ENCODE results near the gene RILP. TPM values are rescaled to one million over a fixed set of nuclear protein-coding genes. Genes with fewer than 3 reads are reported as not detected.

Gene RILP
- total RNA-seq, 4 donors from 2014 or later: 11.9 to 26.0 (median 20.1) TPM

DNA sequence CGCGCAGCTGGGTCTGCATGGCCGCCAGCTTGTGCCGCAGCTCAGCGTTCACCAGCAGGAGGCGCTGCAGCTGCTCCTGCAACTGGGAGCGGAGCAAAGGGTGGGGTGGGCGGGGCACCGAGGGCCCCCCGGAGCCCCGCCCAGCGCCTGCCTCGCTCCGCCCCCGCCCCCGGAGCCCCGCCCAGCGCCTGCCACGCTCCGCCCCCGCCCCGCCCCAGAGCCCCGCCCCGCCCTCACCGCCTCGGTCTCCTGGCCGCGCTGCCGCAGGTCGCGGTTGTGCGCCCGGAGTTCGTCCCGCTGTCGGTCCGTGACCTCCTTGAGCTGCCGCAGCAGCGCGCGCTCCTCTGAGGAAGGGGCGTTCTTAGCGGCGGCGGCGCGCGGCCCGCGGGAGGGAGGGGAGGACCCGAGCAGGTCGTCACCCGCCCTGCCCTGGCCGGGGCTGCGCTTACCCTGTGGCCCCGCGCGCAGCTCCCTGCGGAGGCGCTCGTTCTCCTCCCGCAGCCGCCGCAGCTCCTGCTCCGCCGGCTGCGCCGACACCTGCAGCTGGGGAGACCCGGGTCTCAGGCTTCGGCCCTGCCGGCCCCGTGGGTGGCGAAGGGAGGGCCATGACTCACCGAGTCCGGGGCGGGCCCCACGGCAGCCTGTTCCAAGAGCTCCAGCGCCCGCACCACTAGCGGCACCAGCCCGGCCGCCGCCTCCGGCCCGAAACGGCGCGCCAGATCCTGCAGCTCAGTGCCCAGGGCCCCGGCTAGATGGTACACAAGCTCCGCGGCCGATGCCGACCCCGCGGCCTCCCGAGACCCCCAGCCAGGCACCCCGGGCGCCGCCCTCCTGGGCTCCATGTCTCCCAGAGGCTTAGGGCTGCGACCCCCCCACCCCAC, 463 bp downstream of the RILP start:
- Histone ChIP-seq H3K4me3 (peak overlapping the region; percentile 77), H3K9me3 (no peaks in the 10 kb centered on the region), H3K27ac (peak overlapping the region; percentile 99), H3K4me1 (peaks cover 46% of the 10 kb centered on the region), H3K36me3 (peaks cover 39% of the 10 kb centered on the region), H3K27me3 (no peaks in the 10 kb centered on the region)
- 0% methylated on average over 12 of the region's 100 CpGs for WGBS
- TF ChIP-seq POLR2AphosphoS5 (IDR thresholded peaks at IDR 0.05): peak in 2 of 3 donors; percentile 63 to 82
- TF ChIP-seq, protein P1, sequence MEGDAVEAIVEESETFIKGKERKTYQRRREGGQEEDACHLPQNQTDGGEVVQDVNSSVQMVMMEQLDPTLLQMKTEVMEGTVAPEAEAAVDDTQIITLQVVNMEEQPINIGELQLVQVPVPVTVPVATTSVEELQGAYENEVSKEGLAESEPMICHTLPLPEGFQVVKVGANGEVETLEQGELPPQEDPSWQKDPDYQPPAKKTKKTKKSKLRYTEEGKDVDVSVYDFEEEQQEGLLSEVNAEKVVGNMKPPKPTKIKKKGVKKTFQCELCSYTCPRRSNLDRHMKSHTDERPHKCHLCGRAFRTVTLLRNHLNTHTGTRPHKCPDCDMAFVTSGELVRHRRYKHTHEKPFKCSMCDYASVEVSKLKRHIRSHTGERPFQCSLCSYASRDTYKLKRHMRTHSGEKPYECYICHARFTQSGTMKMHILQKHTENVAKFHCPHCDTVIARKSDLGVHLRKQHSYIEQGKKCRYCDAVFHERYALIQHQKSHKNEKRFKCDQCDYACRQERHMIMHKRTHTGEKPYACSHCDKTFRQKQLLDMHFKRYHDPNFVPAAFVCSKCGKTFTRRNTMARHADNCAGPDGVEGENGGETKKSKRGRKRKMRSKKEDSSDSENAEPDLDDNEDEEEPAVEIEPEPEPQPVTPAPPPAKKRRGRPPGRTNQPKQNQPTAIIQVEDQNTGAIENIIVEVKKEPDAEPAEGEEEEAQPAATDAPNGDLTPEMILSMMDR (IDR thresholded peaks at IDR 0.05): peak in 1 of 2 donors; percentile 100
- TF ChIP-seq POLR2A (IDR thresholded peaks at IDR 0.05): peak; percentile 18 to 60
- no peak for TF ChIP-seq EP300 (IDR thresholded peaks at IDR 0.05)
- DNase-seq (ENCODE audit: low spot score in 2 of 2): peak; percentile 95 to 96

GRCh38 chr17:1648173-1648962, 1.3 kb downstream of the RILP start:
- Histone ChIP-seq H3K36me3 (peaks cover 30% of the 10 kb centered on the region), H3K4me3 (peak overlapping the region; percentile 77), H3K27me3 (no peaks in the 10 kb centered on the region), H3K27ac (peak overlapping the region; percentile 99), H3K9me3 (no peaks in the 10 kb centered on the region), H3K4me1 (peaks cover 55% of the 10 kb centered on the region)
- 5% methylated on average over 28 of the region's 54 CpGs for WGBS
- DNase-seq (ENCODE audit: low spot score in 2 of 2): peak in 1 of 2 donors; percentile 95
- peak in 1 of 3 donors; percentile 44 for TF ChIP-seq POLR2AphosphoS5 (IDR thresholded peaks at IDR 0.05)
- no peak for TF ChIP-seq EP300 (IDR thresholded peaks at IDR 0.05)
- TF ChIP-seq POLR2A (IDR thresholded peaks at IDR 0.05): no peak
- TF ChIP-seq, protein P1 (IDR thresholded peaks at IDR 0.05): peak in 1 of 2 donors; percentile 80

DNA sequence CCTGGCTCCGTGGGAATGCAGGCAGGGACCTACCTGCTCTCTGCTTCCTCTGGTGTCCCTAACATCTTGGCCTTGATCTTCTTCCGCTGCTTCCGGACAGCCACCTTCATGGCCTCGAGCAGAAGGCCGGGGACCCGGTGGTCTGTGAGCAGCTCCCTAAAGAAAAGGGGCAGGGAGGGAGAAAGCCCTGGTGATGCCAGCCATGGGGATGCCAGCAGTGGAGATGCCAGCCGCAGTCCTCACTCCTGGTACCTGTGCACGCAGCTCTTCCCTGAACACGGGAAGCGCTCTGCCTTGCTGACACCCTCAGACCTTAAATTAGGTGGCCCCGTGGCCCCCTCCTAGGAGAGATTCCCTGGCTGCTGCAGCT, 1.9 kb downstream of the RILP start:
- peak overlapping the region; percentile 77 for H3K4me3 ChIP-seq
- WGBS: 65% methylated on average over 6 of the region's 11 CpGs
- H3K27ac ChIP-seq: no peak overlapping the region
- no peaks in the 10 kb centered on the region for H3K9me3 ChIP-seq
- TF ChIP-seq POLR2AphosphoS5 (IDR thresholded peaks at IDR 0.05): no peak
- no peak for TF ChIP-seq POLR2A (IDR thresholded peaks at IDR 0.05)
- TF ChIP-seq EP300 (IDR thresholded peaks at IDR 0.05): no peak
- TF ChIP-seq, protein P1 (IDR thresholded peaks at IDR 0.05): no peak
- no peak for DNase-seq (ENCODE audit: low spot score in 2 of 2)
- peaks cover 24% of the 10 kb centered on the region for H3K36me3 ChIP-seq
- H3K4me1 ChIP-seq: peaks cover 56% of the 10 kb centered on the region
- H3K27me3 ChIP-seq: no peaks in the 10 kb centered on the region

DNA sequence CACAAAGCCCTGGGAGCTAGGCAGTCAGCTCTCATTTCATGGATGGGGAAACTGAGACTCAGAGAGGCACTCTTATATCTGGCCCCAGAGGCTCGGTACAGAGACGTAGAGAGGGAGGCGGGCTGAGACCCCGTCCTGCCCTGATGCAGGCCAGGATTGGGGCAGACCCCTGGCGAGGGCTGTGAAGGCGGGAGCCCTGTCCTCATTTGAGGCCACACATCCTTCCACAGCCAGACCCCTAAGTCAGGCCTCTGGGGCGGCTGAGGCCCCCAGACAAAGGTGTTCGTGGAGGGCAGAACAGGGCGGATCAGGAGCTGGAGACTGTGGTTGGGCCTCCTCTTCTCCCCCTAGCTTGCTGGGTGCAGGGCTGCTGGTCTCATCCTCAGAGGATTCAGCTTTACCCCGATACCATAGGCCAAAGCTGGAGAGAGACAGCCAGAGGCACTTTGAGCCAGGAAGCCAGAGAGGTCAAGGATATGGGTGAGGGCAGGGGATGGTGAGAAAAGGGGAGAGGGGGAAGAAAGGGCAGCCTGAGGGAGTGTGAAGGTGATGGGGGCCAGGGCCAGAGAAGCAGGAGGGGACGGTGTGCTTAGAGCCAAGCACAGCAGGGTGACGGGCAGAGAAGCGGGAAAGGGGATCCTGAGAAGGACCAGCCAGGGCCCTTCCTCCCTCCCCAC, 3.3 kb downstream of the RILP start:
- Histone ChIP-seq H3K27me3 (no peaks in the 10 kb centered on the region), H3K4me1 (peaks cover 56% of the 10 kb centered on the region), H3K4me3 (no peak overlapping the region), H3K9me3 (no peaks in the 10 kb centered on the region), H3K27ac (no peak overlapping the region), H3K36me3 (peaks cover 10% of the 10 kb centered on the region)
- TF ChIP-seq EP300 (IDR thresholded peaks at IDR 0.05) (no peak), POLR2AphosphoS5 (IDR thresholded peaks at IDR 0.05) (no peak), POLR2A (IDR thresholded peaks at IDR 0.05) (no peak)
- TF ChIP-seq, protein P1 (IDR thresholded peaks at IDR 0.05): no peak
- no peak for DNase-seq (ENCODE audit: low spot score in 2 of 2)
- 74% methylated on average over 5 of the region's 13 CpGs for WGBS
